Stimulated activated CD8-positive, alpha-beta memory T cell treated with anti-CD3 and anti-CD28 coated beads, Interleukin-4, amount 100 ng/mL, for 1 hour (primary cell): Measurements from ENCODE around the gene RAB11FIP4.

Experiments
- DNase-seq, 2 donors: peaks; one replicate each; pipeline ENCODE4 v3.0.0-alpha.2; 2020; ENCODE audit warnings: low read depth in 2 of 2, low spot score in 1 of 2

RAB11FIP4 gene

GRCh38 chr17:31457391-31458234 lies 66.1 kb downstream of the RAB11FIP4 start:
- no peak for DNase-seq

GRCh38 chr17:31458829-31459228 lies 67.4 kb downstream of the RAB11FIP4 start:
- DNase-seq, result no peak

DNA sequence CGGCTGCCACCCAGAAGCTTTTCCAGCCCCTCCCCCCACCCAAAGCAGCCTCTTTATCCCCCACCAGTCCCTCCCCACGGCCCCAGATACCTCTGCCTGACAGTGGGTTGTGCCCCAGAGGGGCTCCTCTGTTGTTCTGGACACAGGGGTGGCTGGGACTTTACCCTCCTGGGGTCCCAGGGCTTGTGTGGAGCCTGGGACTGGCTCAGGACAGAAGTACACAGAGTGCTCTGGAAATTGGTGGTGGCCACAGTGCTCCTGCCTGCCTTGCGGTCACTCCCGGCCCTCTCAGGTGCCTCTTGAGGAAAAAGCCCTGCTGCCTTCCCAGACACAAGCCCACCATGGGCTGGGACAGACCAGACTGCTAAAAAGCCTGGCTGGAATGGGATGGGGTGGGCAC lies 68.2 kb downstream of the RAB11FIP4 start:
- DNase-seq, result no peak

DNA sequence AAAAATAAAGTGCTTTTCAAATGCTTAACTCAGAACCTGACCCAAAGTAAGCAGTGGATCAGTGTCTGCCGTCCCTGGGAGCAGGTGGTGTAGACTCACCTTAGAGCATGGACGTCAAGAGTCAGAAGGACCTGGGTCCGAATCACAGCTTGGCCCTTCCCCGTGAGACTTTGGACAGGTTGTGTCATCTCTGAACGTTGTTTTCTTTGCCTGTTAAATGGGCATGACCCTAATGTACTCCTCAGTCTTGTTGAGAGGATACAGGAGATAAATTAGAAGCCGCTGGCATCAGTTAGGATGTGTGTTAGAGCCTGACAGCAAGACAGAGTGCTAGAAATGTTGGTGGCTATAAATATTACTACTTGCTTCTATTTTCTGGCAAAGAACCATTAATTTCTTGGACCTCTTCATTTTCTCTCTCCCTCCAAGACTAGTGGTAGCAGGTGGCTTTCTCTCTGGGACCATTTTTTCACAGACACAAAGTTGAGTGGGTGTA lies 68.8 kb downstream of the RAB11FIP4 start:
- DNase-seq, result no peak

- DNase-seq, result no peak
These were observed 69.8 kb downstream of the RAB11FIP4 start for GRCh38 chr17:31461227-31461810.

GRCh38 chr17:31462261-31462660 lies 70.8 kb downstream of the RAB11FIP4 start:
- DNase-seq, result no peak

DNA sequence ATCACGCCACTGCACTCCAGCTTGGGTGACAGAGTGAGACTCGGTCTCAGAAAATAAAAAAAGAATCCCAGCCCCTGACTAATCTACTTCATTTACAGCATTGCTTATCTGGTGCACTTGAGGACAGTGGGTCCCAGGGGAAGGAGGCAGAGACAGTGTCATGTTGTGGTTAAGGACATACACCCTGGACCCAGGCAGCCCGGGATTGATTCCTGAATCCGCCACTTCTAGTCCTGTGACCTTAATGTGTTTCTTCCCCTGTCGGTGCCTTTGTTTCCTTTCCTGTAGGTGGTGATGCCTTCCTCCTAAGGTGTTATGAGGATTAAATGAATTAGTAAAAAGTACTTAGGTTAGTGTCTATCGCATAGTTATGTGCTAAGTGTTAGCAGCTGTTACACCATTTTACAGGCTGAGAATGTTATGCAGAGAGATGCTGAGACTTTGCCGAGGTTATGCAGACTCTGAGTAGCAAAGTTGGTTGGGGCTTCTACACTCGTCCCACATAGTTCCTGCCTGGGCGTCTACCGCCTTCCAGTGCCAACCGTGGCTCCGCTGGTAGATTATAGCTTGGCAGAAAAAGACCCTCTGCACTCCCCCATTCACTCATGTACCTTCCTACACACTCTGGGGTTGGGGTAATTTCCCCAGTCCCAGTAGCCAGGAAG lies 74.8 kb downstream of the RAB11FIP4 start:
- no peak for DNase-seq

DNA sequence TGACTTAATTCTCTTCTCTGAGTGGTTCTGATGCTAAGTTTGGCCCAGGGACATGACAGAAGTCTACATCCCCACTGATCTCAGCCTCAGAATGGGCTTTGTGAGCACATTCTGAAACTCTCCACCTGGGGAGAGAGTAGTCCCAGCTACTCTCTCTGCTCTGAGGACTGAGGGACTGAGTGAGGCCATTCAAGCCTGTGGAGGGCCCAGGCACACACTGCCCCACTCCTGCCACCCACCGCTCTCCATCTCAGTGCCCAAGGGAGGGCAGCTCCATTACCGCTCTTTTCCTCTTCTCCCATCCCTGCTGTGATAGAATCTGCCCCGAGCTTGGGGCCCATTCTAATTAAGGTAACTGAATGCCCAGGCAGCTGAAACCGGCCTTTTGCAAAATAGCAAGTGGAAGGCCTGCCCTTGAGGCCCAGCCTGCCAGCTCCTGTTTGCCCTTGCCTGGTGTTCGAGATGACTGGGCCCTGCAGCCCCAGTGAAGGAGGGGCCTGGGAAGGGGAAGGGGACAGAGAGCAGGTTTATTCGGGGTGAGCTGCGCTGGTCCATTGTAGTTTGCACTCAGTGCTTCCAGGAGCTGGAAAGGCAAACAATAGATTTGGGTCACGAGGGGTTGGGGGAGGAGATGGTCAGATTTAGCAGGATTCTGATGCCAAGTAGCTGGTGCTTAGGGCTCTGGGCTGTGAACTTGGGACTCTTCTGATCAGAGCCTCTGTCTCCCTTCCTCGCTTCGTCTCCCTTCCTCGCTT lies 76.2 kb downstream of the RAB11FIP4 start:
- DNase-seq, result no peak

DNA sequence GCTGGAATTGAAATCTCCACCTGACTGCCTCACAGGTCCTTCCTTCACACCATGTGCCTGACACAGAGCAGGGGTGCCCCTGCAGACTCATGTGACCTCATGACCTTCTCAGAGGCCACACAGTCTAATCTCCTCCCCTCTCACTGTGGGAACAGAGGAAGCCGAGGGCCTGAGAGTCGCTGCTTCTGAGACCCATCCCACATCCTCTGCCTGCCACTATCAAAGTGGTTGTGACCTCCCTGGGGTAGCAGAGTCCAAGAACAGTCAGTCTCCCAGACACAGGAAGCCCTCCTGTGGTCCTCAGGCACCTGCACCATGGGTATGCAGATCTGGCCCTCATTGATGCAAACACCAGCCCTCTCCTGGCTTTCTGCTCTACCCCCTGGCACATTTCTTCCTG lies 78.5 kb downstream of the RAB11FIP4 start:
- DNase-seq, result no peak

DNA sequence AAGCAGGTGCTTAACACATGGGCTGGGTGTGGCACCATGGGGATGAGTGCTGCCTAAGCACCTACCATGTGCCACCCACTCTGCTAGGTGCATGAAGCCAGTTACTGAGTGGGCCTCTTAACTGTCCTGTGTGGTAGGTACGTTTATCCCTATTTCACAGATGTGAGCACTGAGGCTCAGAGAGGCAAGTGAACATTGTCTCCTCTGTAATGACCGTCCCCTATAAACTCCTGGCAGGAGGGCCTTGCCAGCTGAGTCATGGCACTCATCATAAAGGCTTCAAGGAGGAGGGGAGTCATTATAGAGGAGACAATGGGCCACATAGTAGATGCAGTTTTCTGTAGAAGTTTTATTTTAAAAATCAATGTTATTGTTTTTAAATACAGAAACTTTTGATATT lies 79.1 kb downstream of the RAB11FIP4 start:
- no peak for DNase-seq

GRCh38 chr17:31472137-31472536 lies 80.7 kb downstream of the RAB11FIP4 start:
- DNase-seq, result no peak

DNA sequence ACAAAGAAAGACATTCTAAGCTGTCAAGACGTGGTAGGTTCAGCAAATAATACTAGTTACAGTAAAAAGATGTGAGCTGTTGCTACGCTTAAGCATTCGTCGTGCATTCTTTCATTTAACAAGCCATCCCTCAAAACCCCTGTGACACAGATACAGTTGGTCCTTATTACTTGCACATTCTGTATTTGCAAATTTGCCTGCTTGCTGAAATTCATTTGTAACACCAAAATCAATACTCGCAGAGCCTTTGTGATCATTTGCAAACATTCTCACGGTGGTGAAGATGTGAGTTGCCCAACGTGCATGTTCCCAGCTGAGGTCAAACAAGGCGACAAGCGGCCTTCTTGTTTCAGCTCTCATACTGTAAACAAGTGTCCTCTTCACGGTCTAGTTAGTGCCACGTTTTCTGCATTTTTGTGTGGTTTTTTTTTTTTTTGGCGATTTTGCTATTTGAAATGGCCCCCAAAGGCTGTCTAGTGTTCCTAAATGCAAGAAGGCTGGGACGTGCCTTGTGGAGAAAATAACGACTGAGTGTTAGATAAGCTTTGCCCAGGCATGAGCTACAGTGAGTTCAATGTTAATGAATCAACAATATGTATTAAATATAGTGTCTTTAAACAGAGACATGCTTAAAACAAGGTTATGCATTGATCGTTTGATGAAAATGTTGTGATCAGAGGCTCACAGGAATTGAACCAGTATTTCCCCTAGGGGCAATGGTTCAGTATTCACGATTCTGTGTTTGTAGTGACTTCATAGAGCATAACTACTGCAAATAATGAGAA lies 84.1 kb downstream of the RAB11FIP4 start:
- DNase-seq, result no peak

DNA sequence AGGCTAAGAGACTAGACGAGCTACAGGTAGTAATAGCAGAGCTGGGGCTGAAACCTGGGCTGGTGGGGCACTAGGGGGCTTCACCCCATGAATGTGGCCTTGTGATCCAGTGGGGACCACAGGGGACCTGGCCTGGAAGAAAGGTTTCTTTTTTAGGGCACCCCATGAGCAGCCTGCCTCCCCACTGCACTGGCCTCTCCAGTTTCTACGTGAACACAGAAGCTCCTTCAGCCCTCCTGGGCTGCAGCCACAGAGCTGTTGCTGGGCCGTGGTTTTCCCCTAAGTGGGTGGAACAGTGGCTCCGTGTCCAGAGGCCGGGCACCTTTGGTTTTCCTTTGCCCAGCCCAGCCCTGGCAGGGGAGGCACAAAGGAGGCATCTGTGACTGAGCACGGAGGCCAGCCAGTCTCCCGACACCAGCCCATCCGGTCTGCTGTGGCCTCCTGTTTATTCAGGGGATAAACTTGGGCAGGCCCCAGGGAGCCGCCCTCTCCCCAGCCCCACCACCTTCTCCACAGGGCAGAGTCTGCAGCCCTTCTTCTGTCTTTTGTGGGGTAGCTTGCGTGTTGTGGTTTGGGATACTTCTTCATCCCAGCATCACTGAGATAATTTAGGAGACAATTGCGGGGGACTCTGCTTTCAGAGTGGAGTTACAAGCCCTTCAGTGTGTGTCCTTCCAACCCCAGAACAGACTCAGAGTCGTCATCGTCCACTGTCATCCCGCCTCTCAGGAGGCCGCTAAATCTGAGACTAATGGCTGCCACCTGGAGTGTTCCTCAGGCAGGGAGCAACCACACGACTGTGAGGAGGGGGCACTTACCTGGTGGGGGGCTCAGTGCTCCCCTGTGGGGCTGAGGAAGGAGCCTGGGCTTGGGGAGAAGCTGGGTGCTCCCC lies 85.3 kb downstream of the RAB11FIP4 start:
- DNase-seq, result no peak

DNA sequence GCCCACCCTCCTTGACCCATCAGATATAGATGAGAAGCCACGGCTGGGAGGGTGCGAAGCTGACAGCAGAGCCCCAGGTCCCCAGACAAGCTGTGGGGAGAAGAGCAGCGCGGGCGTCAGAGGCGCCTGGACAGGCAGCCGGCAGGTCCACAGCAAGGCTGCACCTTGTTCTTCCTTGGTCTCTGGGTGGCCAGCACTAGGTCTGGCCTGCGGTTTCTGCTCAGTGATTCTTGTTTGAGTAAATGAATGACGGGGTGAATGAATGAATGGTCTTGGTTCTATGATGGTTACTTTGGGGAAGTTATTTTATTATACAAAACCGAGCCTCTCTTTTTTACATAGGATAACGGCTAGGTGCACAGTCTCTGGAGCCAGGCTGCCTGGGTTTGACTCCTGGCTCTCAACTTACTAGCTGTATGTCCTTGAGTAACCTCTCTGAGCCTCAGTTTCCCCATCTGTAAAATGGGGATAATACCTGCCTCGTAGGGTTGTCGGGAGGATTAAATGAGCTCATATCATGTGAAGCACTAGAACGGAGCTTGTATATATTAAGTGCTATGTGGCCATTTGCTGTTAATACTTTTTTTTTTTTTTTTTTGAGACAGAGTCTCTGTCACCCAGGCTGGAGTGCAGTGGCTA lies 86.1 kb downstream of the RAB11FIP4 start:
- no peak for DNase-seq

- DNase-seq, result no peak
These were observed 87.6 kb downstream of the RAB11FIP4 start for GRCh38 chr17:31479062-31479408.

GRCh38 chr17:31479524-31479923 lies 88.0 kb downstream of the RAB11FIP4 start:
- DNase-seq, result no peak

DNA sequence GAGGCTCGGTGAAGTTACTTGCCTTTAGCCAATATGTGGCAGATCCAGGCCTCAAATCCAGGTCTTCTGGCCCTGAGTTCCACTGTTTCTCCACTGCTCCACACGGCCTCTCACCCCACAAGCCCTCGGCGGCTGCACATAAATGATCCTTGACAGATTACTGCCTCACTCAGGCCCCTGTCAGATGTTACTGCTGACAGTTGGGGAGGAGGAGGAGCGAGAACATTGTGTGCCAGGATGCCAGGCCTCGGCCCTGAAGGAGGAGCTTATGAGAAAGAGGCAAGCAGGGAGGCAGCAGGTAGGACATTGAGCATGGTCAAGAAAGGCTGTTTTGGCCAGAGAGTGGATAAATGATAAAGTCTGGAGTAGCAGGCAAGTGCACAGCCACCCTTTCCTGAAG lies 88.6 kb downstream of the RAB11FIP4 start:
- DNase-seq, result no peak

GRCh38 chr17:31480904-31481782 lies 89.7 kb downstream of the RAB11FIP4 start:
- DNase-seq, result no peak
